Measurements from ENCODE around the gene NFIX. TPM values are rescaled to one million over a fixed set of nuclear protein-coding genes. Genes with fewer than 3 reads are reported as not detected.

The NFIX gene
- total and polyA plus RNA-seq, 9 of the 15 experiments (the other 6 are each of a cell fraction or from before 2014, with no cell fraction given): 0.28 to 26.8 (median 5.4) TPM

- TF ChIP-seq MAX (CRISPR knock-in tag; IDR thresholded peaks at IDR 0.05): peak; percentile 74
- TF ChIP-seq TOE1 (IDR thresholded peaks at IDR 0.05; ENCODE audit: borderline replicate concordance): no peak
- 0 out of 2 replicates have a peak, but pooled peaks have one; percentile 17 for TF ChIP-seq TOE1 (CRISPR knock-in tag; IDR thresholded peaks at IDR 0.05; ENCODE audit: borderline replicate concordance, low read depth)
- TF ChIP-seq THAP12 (CRISPR knock-in tag; IDR thresholded peaks at IDR 0.05): 0 out of 2 replicates have a peak, but pooled peaks have one; percentile 14
- peak in 1 of 2 experiments; percentile 27; a peak in 1 of 4 replicates for TF ChIP-seq SRF (CRISPR knock-in tag; IDR thresholded peaks at IDR 0.05)
- no peak for TF ChIP-seq CHD4 (IDR thresholded peaks at IDR 0.05; ENCODE audit: insufficient read depth, insufficient replicate concordance, low read depth, low read length, poor library complexity, severe bottlenecking)
- TF ChIP-seq KDM2B (CRISPR knock-in tag; IDR thresholded peaks at IDR 0.05): peak; percentile 60; the same call in 1 of the 2 replicates
- peak; percentile 24; the same call in 1 of the 2 replicates for TF ChIP-seq CREB1 (IDR thresholded peaks at IDR 0.05)
- TF ChIP-seq CREB1 (CRISPR knock-in tag; IDR thresholded peaks at IDR 0.05): no peak
- TF ChIP-seq ZNF766 (CRISPR knock-in tag; conservative IDR thresholded peaks at IDR 0.05): peak; percentile 61
- TF ChIP-seq NR4A1 (CRISPR knock-in tag; IDR thresholded peaks at IDR 0.05): 0 out of 2 replicates have a peak, but pooled peaks have one; percentile 32
- peak; percentile 85; the same call in 1 of the 2 replicates for TF ChIP-seq NR4A1 (tag; IDR thresholded peaks at IDR 0.05)
- no peak for TF ChIP-seq ZBTB34 (CRISPR knock-in tag; IDR thresholded peaks at IDR 0.05)
- 0 out of 4 replicates have a peak, but pooled peaks of 1 of the 2 experiments have one; percentile 10 for TF ChIP-seq HDAC1 (IDR thresholded peaks at IDR 0.05)
- TF ChIP-seq PTBP1 (IDR thresholded peaks at IDR 0.05; ENCODE audit: low read depth, low read length): 0 out of 2 replicates have a peak, but pooled peaks have one; percentile 3
- TF ChIP-seq TRIM28 (IDR thresholded peaks at IDR 0.05): no peak; the same call in 1 of the 2 replicates
- TF ChIP-seq ZKSCAN8 (CRISPR knock-in tag; IDR thresholded peaks at IDR 0.05): peak; percentile 29; the same call in 1 of the 2 replicates
- peak; percentile 72; the same call in 1 of the 2 replicates for TF ChIP-seq ZNF282 (CRISPR knock-in tag; IDR thresholded peaks at IDR 0.05)
- 0 out of 2 replicates have a peak, but pooled peaks have one; percentile 60 for TF ChIP-seq RHOXF2B (CRISPR knock-in tag; conservative IDR thresholded peaks at IDR 0.05)
- TF ChIP-seq CHD1 (IDR thresholded peaks at IDR 0.05; ENCODE audit: low read length): peak; percentile 42
- TF ChIP-seq MNT (conservative IDR thresholded peaks at IDR 0.05): peak; percentile 32 to 66; a peak in 2 of 4 replicates
- no peak for TF ChIP-seq MCM7 (IDR thresholded peaks at IDR 0.05)
Measured at GRCh38 chr19:13099073-13099999, 104.1 kb downstream of the NFIX start (continued).
